GM13977 (cell line): Measurements from ENCODE around the gene VPS29.
A peak's percentile ranks its signal among the peaks of the same experiment; 100 is the strongest.
"Not testable (repeated sequence)": the region's sequence is repeated elsewhere in the genome, so short reads cannot be mapped to it uniquely, and the experiment has no call there.

Source experiments
- DNase-seq: peaks from one replicate; pipeline ENCODE4 v3.0.0; 2012; ENCODE audit warnings: low spot score
- CTCF ChIP-seq: IDR thresholded peaks from 2 replicates; pipeline ENCODE4 v1.5.1; 2012; ENCODE audit warnings: mild to moderate bottlenecking, control low read depth; ENCODE audit not compliant: insufficient read depth; ENCODE audit errors: extremely low read depth, missing control alignments
- in situ Hi-C: fragments of 300-500 bp; cut with MboI; formaldehyde crosslinking; loops from one replicate; pipeline ENCODE4 v1.12.0; 2022; ENCODE audit warnings: low sequenced_read_pairs, low pct_unique_long_range_greater_than_20kb, mixed read lengths, inconsistent platforms; ENCODE audit not compliant: unreplicated experiment

The VPS29 gene

GRCh38 chr12:110530511-110530910, 28.6 kb upstream of the VPS29 start:
- TF ChIP-seq CTCF = no peak
- in situ Hi-C loops = no loop called here
- peak; percentile 24 for DNase-seq

GRCh38 chr12:110528277-110528839, 26.4 kb upstream of the VPS29 start:
- in situ Hi-C loops = no loop called here
- peak; percentile 23 for DNase-seq
- TF ChIP-seq CTCF = no peak

GRCh38 chr12:110520876-110521712, 19.2 kb upstream of the VPS29 start:
- in situ Hi-C loops, DNase-seq: not testable (repeated sequence)

- DNase-seq, in situ Hi-C loops: not testable (repeated sequence)
Measured at GRCh38 chr12:110518014-110518413, 16.1 kb upstream of the VPS29 start.

GRCh38 chr12:110516995-110517394, 15.1 kb upstream of the VPS29 start:
- no peak for DNase-seq
- TF ChIP-seq CTCF = no peak
- in situ Hi-C loops = no loop called here

GRCh38 chr12:110514363-110514762, 12.5 kb upstream of the VPS29 start:
- DNase-seq = no peak
- in situ Hi-C loops = loop anchor here (5.0 kb wide), 1 partner anchor 88 kb away; no protein-coding TSS in a partner anchor
- no peak for TF ChIP-seq CTCF

GRCh38 chr12:110513842-110514241, 11.9 kb upstream of the VPS29 start:
- no peak for TF ChIP-seq CTCF
- DNase-seq = no peak
- in situ Hi-C loops = loop anchor here (5.0 kb wide), 1 partner anchor 88 kb away; no protein-coding TSS in a partner anchor
